EH (cell line): ENCODE results near the gene SYCP2.

Experiments
- DNase-seq: peaks from one replicate; pipeline ENCODE4 v3.0.0-alpha.2; 2015; ENCODE audit warnings: low read depth

SYCP2 gene

GRCh38 chr20:59821201-59821600 is 112.2 kb downstream of the SYCP2 start:
- DNase-seq: no peak

- DNase-seq: no peak
Measured at GRCh38 chr20:59820204-59821041, 113.0 kb downstream of the SYCP2 start.

- no peak for DNase-seq
Measured at GRCh38 chr20:59819496-59820203, 113.8 kb downstream of the SYCP2 start.

GRCh38 chr20:59818911-59819310 is 114.5 kb downstream of the SYCP2 start:
- no peak for DNase-seq

- DNase-seq: no peak
Measured at GRCh38 chr20:59817846-59818615, 115.4 kb downstream of the SYCP2 start.

GRCh38 chr20:59817406-59817805 is 116.0 kb downstream of the SYCP2 start:
- DNase-seq: no peak

GRCh38 chr20:59816146-59816738 is 117.2 kb downstream of the SYCP2 start:
- no peak for DNase-seq

GRCh38 chr20:59814840-59815340 is 118.5 kb downstream of the SYCP2 start:
- DNase-seq: no peak

- no peak for DNase-seq
Measured at GRCh38 chr20:59813948-59814839, 119.2 kb downstream of the SYCP2 start.
